COLO668 (cell line): Measurements from ENCODE around the gene C19orf81.

Experiments used
- DNase-seq: peaks from one replicate; lab custom pipeline; 2025; ENCODE audit not compliant: unreplicated experiment; lab: John Stamatoyannopoulos, UW

The C19orf81 gene

DNA sequence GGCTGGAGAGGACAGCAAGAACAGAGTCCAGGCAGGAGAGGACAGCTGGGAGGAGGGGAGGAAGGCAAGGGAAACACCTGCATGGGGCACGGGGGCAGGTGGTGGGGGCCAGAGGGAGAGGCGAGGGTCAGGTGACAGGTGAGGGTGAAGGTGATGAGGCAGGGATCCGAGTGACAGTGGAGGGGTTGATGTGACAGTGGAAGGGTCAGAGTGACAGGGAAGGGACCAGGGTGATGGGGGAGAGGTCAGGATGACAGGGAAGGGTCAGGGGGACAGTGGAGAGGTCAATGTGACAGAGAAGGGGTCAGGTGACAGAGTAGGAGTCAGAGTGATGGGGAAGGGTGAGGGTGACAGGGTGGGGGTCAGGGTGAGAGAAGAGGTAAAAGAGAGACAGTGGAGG, 29.1 kb downstream of the C19orf81 start:
- DNase-seq = no peak

- peak; percentile 59 for DNase-seq
These were observed 30.2 kb downstream of the C19orf81 start for GRCh38 chr19:50679177-50680125.

DNA sequence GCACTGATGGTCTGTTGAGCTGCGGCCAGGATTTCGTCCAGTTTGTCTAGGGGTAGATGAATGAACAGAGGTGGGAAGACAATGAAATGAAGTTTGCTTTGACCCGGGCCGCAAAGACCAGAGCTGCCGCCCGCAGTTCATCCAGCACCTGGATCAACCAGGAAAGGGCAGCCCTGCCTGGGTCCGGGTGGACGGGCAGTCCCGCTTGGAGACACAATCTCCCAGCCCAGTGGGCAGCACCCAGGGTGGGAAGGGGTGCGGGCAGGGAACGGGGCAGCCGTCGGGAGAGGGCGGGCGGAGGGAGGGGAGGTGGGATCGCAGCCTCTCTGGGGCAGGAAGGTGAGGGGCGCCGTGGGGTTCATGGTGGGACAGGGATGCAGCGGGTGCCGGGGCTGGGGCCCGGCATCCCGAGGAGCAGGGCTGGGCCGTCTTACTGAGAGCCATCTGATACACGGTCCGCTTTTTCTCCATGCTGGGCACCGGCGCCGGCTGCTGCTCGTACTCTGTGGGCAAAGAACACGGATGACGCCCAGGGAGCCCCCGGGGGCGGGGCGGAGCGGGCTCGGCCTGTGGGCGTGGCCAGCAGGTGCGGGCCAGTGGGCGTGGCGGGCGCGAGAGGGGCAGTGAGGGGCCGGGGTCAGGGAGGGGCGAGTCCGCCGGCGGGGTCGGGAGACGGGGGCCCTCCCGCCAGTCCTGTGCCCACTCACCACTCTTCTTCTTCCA, 37.2 kb downstream of the C19orf81 start:
- DNase-seq = no peak

DNA sequence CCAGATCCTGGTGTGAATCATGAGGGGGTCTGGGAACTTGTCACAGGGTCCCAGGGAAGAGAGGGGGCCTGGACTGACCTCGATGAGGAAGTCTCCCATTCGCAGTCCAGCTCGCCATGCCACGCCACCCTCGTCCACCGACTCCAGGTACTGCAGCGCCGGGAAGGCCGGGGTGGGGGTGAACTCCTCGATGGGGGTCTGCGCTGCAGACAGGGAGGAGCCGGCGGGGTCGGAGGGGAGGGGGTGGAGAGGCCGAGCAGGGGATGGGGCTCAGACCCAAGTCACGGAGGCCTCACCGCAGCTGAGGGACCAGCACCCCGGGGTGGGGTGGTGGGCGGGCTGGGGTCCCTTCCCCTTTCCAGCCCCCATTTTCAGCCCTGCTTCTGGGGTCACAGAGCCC, 39.5 kb downstream of the C19orf81 start:
- DNase-seq = no peak

GRCh38 chr19:50690439-50690838, 41.2 kb downstream of the C19orf81 start:
- no peak for DNase-seq

- no peak for DNase-seq
These were observed 44.1 kb downstream of the C19orf81 start for GRCh38 chr19:50693064-50693975.

GRCh38 chr19:50694815-50695145, 45.5 kb downstream of the C19orf81 start:
- DNase-seq = no peak

DNA sequence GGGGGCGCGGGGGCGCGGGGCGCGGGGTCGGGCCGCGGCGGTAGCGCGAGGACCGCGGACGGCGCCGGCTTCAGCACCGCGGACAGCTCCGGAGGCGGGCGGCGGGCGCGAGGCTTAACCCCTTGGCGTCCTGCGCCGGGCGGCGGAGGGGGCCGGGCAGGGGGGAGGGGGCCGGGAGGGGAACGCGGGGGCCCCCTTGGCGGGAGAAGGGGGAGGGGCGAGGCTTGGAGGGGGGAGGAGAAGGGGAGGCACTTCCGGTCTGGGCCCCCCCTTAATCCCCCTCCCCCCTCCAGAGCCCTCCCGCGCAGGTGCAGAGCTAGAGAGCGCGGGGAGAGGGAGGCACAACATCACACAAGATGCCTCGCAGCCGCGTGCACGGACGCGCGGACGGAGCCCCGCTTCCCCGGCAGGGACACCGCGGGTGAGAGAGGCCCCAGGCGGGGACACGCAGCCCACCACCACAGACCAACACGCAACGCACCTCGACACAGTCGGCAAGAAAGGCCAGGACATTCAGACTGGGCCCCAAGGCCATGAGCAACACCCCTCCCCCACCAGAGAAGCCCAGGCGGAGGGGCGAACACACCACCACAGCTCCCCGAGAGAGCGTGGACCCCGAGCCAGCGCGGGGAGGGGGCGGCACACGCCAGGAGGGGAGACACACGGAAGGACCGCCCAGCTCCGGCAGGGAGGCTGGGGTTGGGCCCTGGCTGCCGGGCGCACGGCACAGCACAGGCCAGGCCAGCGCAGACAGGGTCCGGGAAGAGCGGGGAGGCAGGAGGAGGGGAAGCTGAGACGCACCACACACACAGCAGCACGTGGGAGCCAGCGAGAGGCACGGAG, 46.2 kb downstream of the C19orf81 start:
- DNase-seq = no peak

DNA sequence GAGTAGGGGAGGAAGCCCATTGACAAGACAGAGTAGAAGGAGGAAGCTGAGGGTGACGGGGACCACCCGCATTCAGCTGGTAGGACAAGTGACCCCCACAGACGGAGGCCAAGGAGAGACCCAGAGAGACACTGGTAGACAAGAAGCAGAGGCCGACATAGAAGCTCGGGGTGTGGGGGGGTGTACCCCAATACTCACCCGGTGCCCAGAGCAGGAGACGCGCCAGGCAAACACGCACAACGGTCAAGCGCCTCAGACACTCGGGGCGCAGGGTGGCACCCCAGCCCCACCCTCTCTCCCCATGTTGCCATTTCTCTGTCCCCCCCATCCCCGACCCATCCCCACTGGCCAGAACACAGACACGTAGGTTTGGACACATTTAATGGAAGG, 46.8 kb downstream of the C19orf81 start:
- no peak for DNase-seq

- DNase-seq = no peak
These were observed 48.3 kb downstream of the C19orf81 start for GRCh38 chr19:50697414-50698124.

GRCh38 chr19:50701367-50701985, 52.2 kb downstream of the C19orf81 start:
- no peak for DNase-seq

DNA sequence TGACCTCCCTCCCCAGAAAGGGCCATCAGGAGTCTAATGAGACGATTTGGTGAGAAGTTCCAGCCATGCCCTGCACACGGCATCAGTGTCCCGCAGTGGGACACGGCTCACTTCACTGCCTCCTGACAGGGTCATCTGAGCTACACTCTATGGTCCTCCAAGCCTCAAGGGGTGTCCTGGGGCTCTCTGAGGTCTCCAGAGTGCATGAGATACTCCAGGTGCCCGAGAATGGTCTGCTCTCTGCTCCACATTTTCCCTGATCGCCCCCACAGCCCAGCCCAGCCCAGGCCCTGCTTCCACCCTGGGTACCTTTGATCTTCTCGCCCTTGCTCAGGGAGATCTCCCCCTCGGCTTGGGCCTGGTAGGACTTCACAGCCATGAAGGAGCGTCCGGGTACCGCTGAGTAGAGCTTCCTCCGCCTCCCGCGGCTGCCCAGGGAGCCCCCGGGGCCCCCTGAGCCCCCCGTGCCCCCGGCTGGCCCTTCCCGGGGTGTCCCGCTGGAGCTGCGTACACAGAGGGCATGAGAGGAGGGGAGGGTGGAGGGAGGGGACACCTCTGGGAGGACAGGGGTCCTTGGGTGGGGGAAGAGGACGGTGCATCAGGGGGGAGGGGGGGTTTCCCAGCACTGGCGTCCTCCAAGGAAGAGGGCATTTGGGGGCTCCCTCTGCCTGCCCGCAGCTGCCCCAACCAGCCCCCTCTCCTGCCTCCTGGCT, 53.1 kb downstream of the C19orf81 start:
- DNase-seq = no peak

GRCh38 chr19:50702871-50703829, 53.9 kb downstream of the C19orf81 start:
- DNase-seq = no peak

- no peak for DNase-seq
These were observed 54.9 kb downstream of the C19orf81 start for GRCh38 chr19:50703915-50704796.

- peak; percentile 14 for DNase-seq
These were observed 56.3 kb downstream of the C19orf81 start for GRCh38 chr19:50705422-50706019.

DNA sequence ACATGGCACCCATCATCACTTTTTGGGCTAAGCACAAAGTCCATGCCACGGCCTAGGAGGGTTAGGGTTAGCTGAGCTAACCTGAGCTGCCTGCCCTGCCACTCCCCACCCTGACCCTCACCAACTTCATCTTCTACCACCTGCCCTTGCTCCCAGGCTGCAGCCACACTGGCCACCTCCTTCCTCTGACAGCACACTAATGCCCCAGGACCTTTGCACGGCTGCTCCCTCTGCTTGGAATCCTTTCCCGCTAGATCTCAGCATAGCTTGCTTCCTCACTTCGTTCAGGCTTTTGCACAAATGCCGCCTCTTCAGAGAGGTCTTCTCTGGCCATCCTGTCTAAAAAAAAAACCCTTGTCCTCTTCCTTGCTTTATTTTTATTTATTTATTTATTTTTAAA, 57.1 kb downstream of the C19orf81 start:
- DNase-seq = no peak
